Activated gamma-delta T cell treated with anti-CD3 and anti-CD28 coated beads, Interleukin-2, amount 50 U/mL, for 16 hours (primary cell): ENCODE measurements around the gene CRYGC.
"Not testable (repeated sequence)": the region's sequence is repeated elsewhere in the genome, so short reads cannot be mapped to it uniquely, and the experiment has no call there.

Source experiments
- DNase-seq: peaks from one replicate; pipeline ENCODE4 v3.0.0-alpha.2; 2020; ENCODE audit warnings: low read depth

Gene CRYGC

DNA sequence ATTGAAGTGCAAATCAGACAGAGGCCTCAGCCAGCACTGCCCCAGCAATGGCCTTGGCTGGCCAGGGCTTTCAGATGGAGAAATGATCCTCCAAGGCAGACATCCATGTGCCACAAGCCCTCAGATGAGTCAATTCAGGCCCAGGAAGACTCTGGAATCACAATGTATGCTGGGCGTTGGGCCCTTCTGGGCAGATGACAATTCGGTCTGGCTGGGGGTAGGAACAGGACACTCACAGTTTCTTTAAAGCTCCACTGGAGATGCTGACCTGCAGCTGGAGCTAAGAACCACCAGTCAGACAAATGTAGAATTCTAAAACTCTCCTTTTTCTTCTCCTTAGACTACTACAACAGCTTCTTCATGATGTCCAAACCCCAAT is 7.1 kb upstream of the CRYGC start:
- no peak for DNase-seq

DNA sequence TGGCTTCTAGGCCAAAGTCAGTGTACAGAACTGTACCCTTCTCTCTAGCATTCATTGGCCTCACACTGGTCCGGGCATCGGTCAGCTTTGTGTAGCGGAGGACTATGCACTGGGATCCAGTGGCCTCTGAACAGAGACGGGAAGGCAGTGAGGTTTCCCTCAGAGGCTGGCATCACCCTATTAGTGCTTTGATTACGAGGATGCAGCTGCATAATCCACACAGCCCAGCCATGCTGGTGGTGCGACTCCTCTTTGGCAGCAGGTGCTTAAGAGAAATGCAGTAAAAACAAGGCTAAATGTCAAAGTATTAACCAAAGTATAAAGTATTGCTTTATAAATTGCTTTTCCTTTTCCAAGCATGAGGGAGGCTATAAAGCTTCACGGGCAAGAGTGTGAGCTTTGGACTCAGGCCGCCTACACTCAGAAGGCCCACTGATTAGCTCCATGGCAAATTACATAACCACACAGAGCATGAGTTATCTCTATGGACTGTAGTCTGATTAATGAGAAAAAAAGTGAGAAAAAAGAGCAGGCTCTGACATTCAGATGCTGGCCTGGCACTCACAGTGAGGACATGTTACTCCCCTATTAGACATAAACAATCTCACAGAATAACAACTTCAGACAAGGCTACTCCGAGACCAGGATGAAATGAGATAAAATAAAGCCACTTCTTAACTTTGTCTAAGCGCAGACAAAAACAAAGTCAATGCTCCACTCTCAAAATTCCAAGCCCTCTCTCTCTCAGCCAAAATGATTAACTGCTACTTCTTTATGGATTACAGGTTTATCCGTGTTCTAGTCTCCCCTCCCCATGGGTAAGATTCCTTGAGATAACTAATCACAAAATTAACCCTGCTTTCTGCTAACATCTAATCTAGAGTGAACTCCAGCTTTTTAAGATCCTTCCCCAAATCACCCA is 6.4 kb upstream of the CRYGC start:
- DNase-seq: no peak

DNA sequence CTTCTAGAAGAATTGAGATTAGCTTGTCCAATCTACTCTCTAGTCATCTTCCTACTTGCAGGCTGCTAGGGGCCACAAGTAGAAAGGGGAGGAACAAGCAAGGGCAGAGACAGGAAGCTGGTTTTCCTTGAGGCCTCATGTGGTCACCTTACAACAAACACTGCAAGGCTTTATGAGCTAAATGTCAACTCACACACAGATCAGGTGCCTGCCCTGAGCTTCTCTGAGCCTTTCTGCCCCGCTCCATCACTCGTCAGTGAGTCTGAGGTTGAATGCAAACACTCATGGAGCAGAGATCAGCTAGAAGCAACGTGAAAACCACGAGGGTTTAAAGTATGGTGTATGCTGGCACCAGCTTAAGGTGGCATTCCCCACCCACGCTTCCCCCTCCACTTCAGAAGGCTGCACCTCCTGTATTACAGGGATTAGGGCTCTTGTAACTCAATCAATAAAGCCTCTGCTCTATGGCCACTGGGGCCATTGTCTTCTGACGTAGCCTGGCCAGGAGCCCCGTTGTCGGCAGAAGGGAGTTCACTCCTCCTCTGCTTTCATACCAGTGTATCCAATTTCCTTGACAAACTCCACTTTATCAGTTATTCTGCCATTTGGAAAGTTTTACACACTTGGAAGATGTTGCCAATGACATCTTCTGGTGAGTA is 5.4 kb upstream of the CRYGC start:
- DNase-seq: no peak

DNA sequence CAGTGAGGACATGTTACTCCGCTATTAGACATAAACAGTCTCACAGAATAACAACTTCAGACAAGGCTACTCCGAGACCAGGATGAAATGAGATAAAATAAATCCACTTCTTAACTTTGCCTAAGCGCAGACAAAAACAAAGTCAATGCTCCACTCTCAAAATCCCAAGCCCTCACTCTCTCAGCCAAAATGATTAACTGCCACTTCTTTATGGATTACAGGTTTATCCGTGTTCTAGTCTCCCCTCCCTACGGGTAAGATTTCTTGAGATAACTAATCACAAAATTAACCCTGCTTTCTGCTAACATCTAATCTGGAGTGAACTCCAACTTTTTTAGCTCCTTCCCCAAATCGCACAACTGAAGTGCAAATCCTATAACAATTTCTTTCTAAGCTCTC is 1.1 kb upstream of the CRYGC start:
- no peak for DNase-seq

DNA sequence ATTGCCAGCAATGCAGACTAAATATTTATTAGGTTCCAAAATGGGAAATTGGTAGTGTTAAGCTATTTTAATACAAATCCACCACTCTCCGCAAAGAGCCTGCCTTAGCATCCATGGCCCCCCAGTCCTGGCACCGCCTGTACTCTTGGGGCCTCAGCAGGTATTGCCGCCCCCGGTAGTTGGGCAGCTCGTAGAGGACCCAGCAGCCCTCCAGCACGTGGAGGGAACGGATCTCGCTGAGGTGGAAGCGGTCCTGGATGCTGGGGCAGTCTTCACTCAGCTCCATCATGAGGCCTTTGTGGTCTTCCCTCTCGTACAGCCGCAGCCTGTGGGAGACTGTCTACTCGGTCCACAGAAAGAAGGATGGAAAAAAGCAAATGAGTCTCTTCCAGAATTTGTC is 1.5 kb downstream of the CRYGC start:
- DNase-seq: no peak

DNA sequence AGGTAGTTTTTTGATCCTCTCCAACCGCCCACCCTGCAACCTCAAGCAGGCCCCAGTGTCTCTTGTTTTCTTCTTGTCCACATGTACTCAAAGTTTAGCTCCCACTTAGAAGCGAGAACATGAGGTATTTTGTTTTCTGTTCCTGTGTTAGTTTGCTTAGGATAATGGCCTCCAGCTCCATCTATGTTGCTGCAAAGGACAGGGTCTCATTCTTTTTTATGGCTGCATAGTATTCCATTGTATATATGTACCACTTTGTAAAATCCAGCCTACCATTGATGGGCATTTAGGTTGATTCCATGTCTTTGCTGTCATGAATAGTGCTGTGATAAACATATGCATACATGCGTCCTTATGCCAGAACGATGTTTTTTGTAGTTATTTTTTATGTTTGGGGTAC is 2.5 kb downstream of the CRYGC start:
- no peak for DNase-seq

DNA sequence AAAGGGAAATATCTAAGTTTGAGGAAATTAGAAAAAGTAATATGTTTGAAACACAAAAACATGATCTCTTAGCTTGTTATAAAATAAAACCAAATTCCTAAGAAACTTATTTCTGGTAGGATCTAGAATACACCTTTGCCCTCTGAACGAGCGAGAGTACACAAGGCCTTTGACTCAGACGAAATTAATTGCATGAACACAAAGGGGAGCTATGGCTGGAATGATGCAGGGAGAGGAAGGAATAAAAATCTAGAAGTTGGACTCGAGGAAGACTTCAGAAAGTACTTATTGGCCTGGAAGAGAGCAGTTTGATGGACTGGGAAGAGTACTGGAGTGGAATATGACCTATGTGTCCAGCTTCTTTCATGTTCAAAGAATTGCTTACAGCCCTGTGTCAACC is 4.4 kb downstream of the CRYGC start:
- no peak for DNase-seq

DNA sequence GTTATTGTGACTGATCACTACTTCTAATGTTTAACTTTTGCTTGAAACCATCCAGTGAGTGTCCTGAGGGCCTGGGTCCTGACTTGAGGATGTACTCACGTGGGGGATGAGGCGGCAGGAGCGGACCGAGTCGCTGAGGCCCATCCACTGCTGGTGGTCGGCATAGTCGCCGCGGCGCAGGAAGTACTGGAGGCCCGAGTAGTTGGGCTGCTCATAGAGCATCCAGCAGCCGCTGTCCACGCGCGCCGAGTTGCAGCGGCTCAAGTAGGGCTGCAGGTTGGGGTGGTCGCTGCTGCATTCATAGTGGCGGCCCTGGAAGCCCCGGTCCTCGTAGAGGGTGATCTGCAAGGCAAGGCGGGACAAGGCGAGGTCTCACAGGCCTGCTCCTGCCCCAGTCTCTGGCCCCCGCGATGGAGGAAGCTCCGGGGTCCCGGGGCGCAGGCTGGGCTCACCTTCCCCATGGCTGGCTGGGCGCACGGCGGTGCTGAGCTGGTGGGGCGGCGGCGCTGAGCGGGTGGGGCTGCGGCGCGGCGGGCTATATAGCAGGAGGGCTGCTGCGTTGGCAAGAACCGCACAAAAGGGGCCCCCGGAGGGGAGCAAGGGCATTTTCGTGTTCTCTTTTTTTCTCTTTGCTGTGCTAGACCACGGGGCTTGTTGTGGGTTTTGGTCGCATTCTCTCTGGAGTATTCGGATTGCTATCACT is 5.5 kb downstream of the CRYGC start, which contains the start of gene CRYGD:
CRYGD (minus strand) TSS at position 512 of the 703 bp plus-strand sequence; CDS start at position 461, 51 bp downstream.
- DNase-seq: not testable (repeated sequence)

DNA sequence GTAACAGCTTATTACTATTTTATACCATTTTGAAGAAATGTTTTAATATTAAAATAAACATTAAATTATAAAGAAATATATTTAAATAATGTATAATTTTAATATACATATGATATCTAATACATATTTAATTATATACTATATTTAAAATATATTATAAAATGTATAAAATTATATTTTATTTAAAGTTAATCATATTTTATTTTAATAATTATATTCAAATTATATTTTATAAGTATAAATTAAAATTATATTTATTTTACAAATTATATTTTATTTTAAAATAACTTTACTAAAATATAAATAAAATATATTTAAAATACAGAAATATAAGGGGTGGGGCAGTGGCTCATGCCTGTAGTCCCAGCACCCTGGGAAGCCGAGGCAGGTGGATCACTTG is 7.4 kb downstream of the CRYGC start:
- DNase-seq: no peak

DNA sequence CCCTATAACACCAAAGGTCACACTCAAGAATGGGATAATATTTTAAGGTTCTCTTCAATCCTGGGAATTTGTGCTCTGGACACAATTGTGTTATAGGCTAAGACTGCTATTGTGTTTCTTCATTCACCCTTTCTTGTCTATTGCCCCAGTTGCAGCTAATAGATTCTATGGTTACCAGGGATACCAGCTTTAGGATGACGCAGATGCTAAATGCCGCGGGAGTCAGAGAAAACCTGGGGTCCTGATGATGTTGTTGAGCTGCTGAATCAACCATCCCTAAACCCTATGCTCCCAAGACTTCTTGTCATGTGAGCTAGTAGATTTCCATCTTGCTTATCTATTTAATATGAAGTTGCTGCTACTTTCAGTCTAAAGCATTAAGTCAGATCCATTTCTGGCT is 10.7 kb downstream of the CRYGC start:
- no peak for DNase-seq

DNA sequence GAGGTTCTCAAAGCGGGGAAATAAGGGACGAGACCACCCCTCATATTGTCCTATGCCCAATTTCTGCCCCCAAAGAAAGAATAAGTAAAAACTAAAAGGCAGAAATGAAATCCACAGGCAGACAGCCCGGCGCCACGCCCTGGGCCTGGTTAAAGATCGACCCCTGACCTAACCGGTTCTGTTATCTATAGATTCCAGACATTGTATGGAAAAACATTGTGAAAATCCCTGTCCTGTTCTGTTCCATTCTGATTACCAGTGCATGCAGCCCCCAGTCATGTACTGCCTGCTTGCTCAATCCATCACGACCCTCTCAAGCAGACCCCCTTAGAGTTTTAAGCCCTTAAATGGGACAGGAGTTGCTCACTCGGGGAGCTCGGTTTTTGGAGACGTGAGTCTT is 12.2 kb downstream of the CRYGC start:
- not testable (repeated sequence) for DNase-seq

DNA sequence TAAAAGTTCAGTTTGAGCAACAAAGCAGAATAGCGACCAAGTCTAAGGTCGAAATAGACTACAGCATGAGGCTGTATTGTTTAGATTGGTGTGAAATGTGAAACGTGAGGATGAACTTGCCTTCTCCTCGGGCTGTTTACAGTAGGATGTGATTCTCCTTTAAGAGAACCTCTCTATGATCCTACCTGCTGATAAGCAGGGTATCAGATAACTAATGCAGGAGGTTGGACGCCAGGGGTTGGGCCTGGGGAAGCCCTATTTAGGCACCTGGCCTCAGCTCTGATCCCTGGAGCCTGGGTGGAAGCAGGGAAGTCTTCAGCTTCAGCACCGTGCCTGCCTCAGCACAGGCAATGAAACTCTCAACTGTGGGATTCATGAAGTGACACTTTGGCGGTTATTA is 16.7 kb downstream of the CRYGC start:
- no peak for DNase-seq

DNA sequence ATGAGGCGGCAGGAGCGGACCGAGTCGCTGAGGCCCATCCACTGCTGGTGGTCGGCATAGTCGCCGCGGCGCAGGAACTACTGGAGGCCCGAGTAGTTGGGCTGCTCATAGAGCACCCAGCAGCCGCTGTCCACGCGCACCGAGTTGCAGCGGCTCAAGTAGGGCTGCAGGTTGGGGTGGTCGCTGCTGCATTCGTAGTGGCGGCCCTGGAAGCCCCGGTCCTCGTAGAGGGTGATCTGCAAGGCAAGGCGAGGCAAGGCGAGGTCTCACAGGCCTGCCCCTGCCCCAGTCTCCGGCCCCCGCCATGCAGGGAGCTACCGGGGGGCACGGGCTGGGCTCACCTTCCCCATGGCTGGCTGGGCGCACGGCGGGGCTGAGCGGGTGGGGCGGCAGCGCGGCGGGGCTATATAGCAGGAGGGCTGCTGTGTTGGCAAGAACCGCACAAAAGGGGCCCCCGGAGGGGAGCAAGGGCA is 17.3 kb downstream of the CRYGC start:
- not testable (repeated sequence) for DNase-seq

DNA sequence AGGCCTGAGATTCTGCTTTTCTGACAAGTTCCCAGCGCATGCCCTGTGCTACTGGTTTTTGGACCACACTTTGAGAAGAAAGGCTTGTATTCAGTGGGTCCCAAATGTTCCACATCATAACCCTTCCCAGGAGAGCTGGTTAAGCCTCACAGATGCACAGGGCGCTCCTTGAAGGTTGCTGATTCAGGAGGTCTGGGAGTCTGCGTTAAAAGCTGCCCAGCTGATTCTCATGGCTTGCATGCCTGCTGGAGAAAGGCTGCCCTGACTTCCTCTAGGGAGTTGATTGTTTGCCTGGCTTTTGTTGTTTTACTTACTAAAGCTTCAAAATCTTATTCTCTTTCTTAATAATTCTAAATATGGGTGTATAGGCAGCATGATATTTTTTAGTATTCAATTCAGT is 26.0 kb downstream of the CRYGC start:
- no peak for DNase-seq

DNA sequence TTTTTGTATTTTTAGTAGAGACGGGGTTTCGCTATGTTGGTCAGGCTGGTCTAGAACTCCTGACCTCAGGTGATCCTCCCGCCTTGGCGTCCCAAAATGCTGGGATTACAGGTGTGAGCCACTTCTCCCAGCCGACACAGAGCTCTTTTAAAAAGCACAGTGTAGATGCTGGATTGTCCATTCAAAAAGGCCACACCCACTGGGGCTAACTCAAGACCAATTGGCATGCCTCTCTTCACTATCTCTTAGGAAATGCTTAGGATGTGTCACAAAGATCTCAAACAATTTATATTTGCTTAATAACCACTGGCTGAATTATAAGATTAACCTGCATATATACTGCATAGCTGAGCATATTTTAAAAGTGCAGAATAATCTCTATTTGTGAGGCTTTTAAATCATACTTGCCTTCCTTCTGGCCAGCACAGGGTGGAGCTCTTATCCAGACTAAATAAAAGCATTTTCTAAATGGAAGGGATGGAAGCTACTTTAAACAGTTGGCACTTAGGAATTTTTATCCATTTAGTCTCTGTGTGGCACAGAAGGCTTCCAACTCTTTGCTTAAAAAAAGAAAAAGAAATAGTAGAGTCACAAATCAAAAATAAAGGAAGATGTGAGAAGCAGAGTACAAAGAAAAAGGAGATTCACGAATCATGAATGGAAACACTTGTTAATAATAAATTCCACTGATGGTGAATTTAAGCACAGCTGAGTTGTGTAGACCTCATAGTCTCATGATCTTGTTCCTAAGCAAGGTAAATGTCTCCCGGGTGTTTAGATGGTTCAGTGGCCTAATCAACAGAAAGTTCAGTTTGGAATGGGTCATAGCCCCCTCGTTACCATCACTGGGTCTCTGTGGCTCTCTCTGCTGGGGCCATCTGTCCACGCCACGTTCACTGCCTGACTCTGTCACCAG is 27.7 kb downstream of the CRYGC start:
- DNase-seq: no peak

DNA sequence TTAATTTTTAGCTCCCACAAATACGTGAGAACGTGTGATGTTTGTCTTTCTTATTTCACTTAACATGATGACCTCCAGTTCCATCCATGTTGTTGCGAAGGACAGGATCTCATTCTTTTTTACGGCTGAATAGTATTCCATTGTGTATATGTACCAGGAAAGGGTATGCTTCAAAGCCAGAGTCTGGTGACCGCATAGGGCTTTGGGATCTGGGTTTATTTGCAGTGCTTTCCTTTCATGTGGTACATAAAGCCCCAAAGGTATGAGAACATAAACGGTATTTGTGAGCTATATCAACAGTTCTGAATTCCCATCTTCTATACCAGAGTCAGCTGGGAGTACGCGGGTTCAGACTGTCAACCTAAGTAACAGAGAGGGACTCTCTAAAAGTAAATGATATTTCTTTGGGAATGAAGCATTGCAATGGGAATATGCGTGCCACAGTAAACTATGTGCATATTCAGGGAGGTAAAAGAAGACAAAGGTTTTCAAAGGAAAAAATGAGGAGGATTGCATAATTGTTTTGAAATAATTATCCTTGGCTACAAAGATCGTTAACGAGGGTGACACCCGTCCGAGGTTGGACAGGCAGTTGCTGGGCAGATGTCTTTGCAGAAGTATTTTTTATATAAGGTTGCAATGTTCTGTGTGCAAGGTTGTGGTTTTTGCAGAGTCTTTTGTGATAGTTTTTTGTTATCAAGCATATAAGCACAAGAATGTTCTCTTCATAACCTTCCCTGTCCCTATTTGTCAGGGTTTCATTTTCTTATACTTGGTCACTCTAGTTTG is 29.8 kb downstream of the CRYGC start:
- DNase-seq: no peak

DNA sequence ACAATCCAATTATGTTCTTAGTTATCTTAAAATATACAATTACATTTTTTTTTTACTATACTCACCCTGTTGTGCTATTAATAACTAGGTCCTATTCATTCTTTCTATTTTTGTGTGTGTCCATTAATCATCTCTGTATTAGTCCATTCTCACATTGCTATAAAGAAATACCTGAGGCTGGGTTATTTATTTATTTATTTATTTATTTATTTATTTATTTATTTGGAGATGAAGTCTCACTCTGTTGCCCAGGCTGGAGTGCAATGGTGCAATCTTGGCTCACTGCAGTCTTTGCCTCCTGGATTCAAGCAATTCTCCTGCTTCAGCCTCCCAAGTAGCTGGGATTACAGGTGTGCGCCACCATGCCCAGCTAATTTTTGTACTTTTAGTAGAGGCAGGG is 30.9 kb downstream of the CRYGC start:
- DNase-seq: not testable (repeated sequence)

DNA sequence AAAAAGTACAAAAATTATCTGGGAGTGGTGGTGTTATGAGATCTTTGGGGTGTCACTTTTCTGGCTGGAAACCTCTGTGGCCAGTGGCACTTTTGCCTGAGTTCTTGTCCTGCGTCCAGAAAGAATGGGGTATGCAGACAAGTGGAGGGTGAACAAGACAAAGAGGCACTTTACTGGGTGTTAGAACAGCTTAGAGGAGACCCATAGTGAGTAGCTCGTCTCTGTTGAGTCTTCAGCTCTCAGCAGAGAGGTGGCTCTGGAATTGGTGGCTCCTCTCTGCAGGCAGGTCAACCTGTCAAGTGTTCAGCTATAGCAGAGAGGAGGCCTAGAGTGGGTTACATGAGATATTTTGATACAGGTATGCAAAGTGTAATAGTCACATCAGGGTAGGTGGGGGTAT is 31.4 kb downstream of the CRYGC start:
- no peak for DNase-seq

DNA sequence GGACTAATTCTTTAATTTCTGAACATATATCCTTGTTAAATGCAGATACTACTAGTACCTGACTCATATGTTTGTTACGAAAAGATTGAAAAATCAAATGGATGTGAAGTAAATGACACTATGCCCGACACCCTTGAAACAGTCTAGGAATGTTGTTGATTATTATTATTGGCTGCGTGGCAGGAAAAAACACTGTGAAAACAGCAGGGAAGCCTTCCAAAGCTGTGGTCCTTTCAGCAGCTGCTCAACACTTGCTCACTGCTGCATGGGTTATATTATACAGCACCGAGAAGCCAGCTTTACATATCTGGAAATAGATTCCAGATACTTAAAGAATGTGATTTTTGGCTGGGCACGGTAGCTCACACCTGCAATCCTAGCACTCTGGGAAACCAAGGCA is 31.8 kb downstream of the CRYGC start:
- DNase-seq: no peak

DNA sequence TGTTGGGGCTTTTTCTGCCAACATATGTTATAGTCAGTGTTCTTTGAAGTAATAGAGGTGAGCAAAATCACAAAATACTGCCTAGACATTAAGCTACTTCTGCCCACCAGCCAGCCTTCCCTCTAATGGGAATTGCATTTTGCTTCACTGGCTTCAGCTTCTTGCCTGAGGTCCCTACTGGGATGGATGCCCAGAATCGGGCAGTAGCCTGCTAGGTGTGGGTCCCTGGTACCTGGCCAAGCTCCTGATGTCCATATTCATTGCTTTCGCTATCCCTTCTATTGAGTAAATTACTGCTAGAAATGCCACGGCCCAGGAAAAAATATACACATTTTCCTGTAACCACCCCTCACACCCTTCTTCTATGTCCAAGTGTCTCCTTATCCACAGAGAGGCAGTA is 32.3 kb downstream of the CRYGC start:
- DNase-seq: no peak

DNA sequence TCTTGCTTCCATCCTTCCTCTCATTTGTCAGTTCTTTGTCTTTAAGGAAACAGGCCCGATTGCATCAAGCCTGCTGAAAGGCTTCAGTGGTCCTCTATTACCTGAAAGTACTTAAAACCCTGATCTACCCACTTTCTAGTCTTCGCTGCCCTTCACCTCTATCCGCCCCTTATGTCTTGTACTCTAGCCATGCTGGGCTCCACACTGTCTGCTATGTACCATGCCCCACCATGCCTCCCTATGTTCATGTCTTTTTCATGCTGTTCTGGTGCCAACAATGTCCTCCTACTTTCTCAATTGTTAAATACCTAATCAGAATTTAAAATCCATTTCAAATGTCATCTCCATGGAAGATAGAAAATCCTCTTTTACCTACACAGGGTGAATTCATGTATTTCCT is 33.5 kb downstream of the CRYGC start:
- DNase-seq: no peak
